ENCODE results near the gene EIF5B.

The EIF5B gene

GRCh38 chr2:99395589-99396130 lies 58.5 kb downstream of the EIF5B start:
- Histone ChIP-seq H2BK12ac (ENCODE audit: low read length in 2 of 2) (no peak overlapping the region), H3K4me3 (ENCODE audit: insufficient read depth in 1 of 2, low read depth in 1 of 2, low read length in 2 of 2) (no peak overlapping the region), H3K9ac (ENCODE audit: low read length) (no peak overlapping the region), H2BK120ac (ENCODE audit: low read depth, low read length) (no peak overlapping the region), H3K14ac (ENCODE audit: low read length in 2 of 2) (no peak overlapping the region), H2BK5ac (ENCODE audit: low read depth, low read length, poor library complexity, severe bottlenecking) (no peak overlapping the region), H3K4me1 (ENCODE audit: control insufficient read depth, insufficient read depth, low read depth, low read length) (no peaks in the 10 kb centered on the region), H3K9me3 (ENCODE audit: control insufficient read depth, low read length) (no peaks in the 10 kb centered on the region), H2AFZ (ENCODE audit: low read depth, low read length) (no peak overlapping the region), H3K27ac (ENCODE audit: low read length, poor library complexity, severe bottlenecking) (no peak overlapping the region), H3K4ac (ENCODE audit: low read depth in 1 of 2, low read length in 2 of 2) (no peak overlapping the region), H4K91ac (ENCODE audit: low read length) (no peak overlapping the region), H2AK5ac (ENCODE audit: low read length, severe bottlenecking) (no peak overlapping the region), H3K79me1 (replicated peaks; ENCODE audit: low read length, poor library complexity, severe bottlenecking) (peaks cover 14% of the 10 kb centered on the region), H2BK15ac (ENCODE audit: low read depth, poor library complexity, severe bottlenecking) (no peak overlapping the region), H3K36me3 (ENCODE audit: control insufficient read depth in 1 of 2, insufficient read depth in 2 of 2, low read depth in 1 of 2, low read length in 2 of 2) (peaks cover 31 to 94% of the 10 kb centered on the region in 2 experiments), H3K27me3 (ENCODE audit: control insufficient read depth in 1 of 2, insufficient read depth in 1 of 2, low read length in 2 of 2) (no peaks in the 10 kb centered on the region), H3K18ac (ENCODE audit: low read depth in 1 of 2, low read length in 2 of 2) (no peak overlapping the region), H4K8ac (ENCODE audit: low read length) (no peak overlapping the region), H3K23ac (ENCODE audit: low read length in 2 of 2) (no peak overlapping the region), H3K4me2 (ENCODE audit: low read length, poor library complexity, severe bottlenecking) (no peak overlapping the region)
- DNase-seq, result no peak
- 90% methylated on average over 3 of the region's 3 CpGs for WGBS

- Histone ChIP-seq H3K18ac (ENCODE audit: low read depth in 1 of 2, low read length in 2 of 2) (no peak overlapping the region), H3K9me3 (ENCODE audit: control insufficient read depth, low read length) (no peaks in the 10 kb centered on the region)
Observed at GRCh38 chr2:99397266-99397920, 60.2 kb downstream of the EIF5B start.

GRCh38 chr2:99398303-99398702 lies 61.1 kb downstream of the EIF5B start:
- no peak overlapping the region for H3K14ac ChIP-seq (ENCODE audit: low read length in 2 of 2)
- no peak overlapping the region for H2BK120ac ChIP-seq (ENCODE audit: low read depth, low read length)
- H2AFZ ChIP-seq (ENCODE audit: low read depth, low read length), result no peak overlapping the region
- H3K4me1 ChIP-seq (ENCODE audit: control insufficient read depth, insufficient read depth, low read depth, low read length), result no peaks in the 10 kb centered on the region
- no peak overlapping the region for H3K27ac ChIP-seq (ENCODE audit: low read length, poor library complexity, severe bottlenecking)
- H3K9me3 ChIP-seq (ENCODE audit: control insufficient read depth, low read length), result no peaks in the 10 kb centered on the region
- H3K4ac ChIP-seq (ENCODE audit: low read depth in 1 of 2, low read length in 2 of 2), result no peak overlapping the region
- no peak overlapping the region for H3K9ac ChIP-seq (ENCODE audit: low read length)
- H3K27me3 ChIP-seq (ENCODE audit: control insufficient read depth in 1 of 2, insufficient read depth in 1 of 2, low read length in 2 of 2), result no peaks in the 10 kb centered on the region
- H2BK12ac ChIP-seq (ENCODE audit: low read length in 2 of 2), result no peak overlapping the region
- no peak overlapping the region for H2BK15ac ChIP-seq (ENCODE audit: low read depth, poor library complexity, severe bottlenecking)
- H4K8ac ChIP-seq (ENCODE audit: low read length), result no peak overlapping the region
- H3K23ac ChIP-seq (ENCODE audit: low read length in 2 of 2), result no peak overlapping the region
- H3K79me1 ChIP-seq (replicated peaks; ENCODE audit: low read length, poor library complexity, severe bottlenecking), result peaks cover 14% of the 10 kb centered on the region
- H3K18ac ChIP-seq (ENCODE audit: low read depth in 1 of 2, low read length in 2 of 2), result no peak overlapping the region
- H2AK5ac ChIP-seq (ENCODE audit: low read length, severe bottlenecking), result no peak overlapping the region
- no peak overlapping the region for H3K4me3 ChIP-seq (ENCODE audit: insufficient read depth in 1 of 2, low read depth in 1 of 2, low read length in 2 of 2)
- no peak overlapping the region for H3K4me2 ChIP-seq (ENCODE audit: low read length, poor library complexity, severe bottlenecking)
- H2BK5ac ChIP-seq (ENCODE audit: low read depth, low read length, poor library complexity, severe bottlenecking), result no peak overlapping the region
- DNase-seq, result no peak
- peaks cover 37 to 97% of the 10 kb centered on the region in 2 experiments for H3K36me3 ChIP-seq (ENCODE audit: control insufficient read depth in 1 of 2, insufficient read depth in 2 of 2, low read depth in 1 of 2, low read length in 2 of 2)
- H4K91ac ChIP-seq (ENCODE audit: low read length), result no peak overlapping the region
- 97% methylated on average over 2 of the region's 5 CpGs for WGBS

More at GRCh38 chr2:99397266-99397920, 60.2 kb downstream of the EIF5B start:
- Histone ChIP-seq H3K14ac (ENCODE audit: low read length in 2 of 2) (no peak overlapping the region), H3K4me2 (ENCODE audit: low read length, poor library complexity, severe bottlenecking) (no peak overlapping the region), H3K36me3 (ENCODE audit: control insufficient read depth in 1 of 2, insufficient read depth in 2 of 2, low read depth in 1 of 2, low read length in 2 of 2) (peaks cover 34 to 95% of the 10 kb centered on the region in 2 experiments), H2BK5ac (ENCODE audit: low read depth, low read length, poor library complexity, severe bottlenecking) (no peak overlapping the region), H2AFZ (ENCODE audit: low read depth, low read length) (no peak overlapping the region), H2BK120ac (ENCODE audit: low read depth, low read length) (no peak overlapping the region), H3K23ac (ENCODE audit: low read length in 2 of 2) (no peak overlapping the region), H3K27ac (ENCODE audit: low read length, poor library complexity, severe bottlenecking) (no peak overlapping the region), H3K4ac (ENCODE audit: low read depth in 1 of 2, low read length in 2 of 2) (no peak overlapping the region), H3K4me1 (ENCODE audit: control insufficient read depth, insufficient read depth, low read depth, low read length) (no peaks in the 10 kb centered on the region), H2AK5ac (ENCODE audit: low read length, severe bottlenecking) (no peak overlapping the region), H3K27me3 (ENCODE audit: control insufficient read depth in 1 of 2, insufficient read depth in 1 of 2, low read length in 2 of 2) (no peaks in the 10 kb centered on the region), H3K4me3 (ENCODE audit: insufficient read depth in 1 of 2, low read depth in 1 of 2, low read length in 2 of 2) (no peak overlapping the region), H3K9ac (ENCODE audit: low read length) (no peak overlapping the region), H2BK15ac (ENCODE audit: low read depth, poor library complexity, severe bottlenecking) (no peak overlapping the region), H4K91ac (ENCODE audit: low read length) (no peak overlapping the region), H4K8ac (ENCODE audit: low read length) (no peak overlapping the region), H2BK12ac (ENCODE audit: low read length in 2 of 2) (no peak overlapping the region), H3K79me1 (replicated peaks; ENCODE audit: low read length, poor library complexity, severe bottlenecking) (peaks cover 12% of the 10 kb centered on the region)
- WGBS, result 98% methylated on average over 3 of the region's 3 CpGs
- no peak for DNase-seq

GRCh38 chr2:99399063-99399462 lies 61.9 kb downstream of the EIF5B start:
- Histone ChIP-seq H3K36me3 (ENCODE audit: control insufficient read depth in 1 of 2, insufficient read depth in 2 of 2, low read depth in 1 of 2, low read length in 2 of 2) (peaks cover 41 to 97% of the 10 kb centered on the region in 2 experiments), H4K91ac (ENCODE audit: low read length) (no peak overlapping the region), H3K18ac (ENCODE audit: low read depth in 1 of 2, low read length in 2 of 2) (no peak overlapping the region), H2BK120ac (ENCODE audit: low read depth, low read length) (no peak overlapping the region), H3K23ac (ENCODE audit: low read length in 2 of 2) (no peak overlapping the region), H2BK12ac (ENCODE audit: low read length in 2 of 2) (no peak overlapping the region), H3K4me1 (ENCODE audit: control insufficient read depth, insufficient read depth, low read depth, low read length) (peaks cover 3% of the 10 kb centered on the region), H3K4me2 (ENCODE audit: low read length, poor library complexity, severe bottlenecking) (no peak overlapping the region), H3K79me1 (replicated peaks; ENCODE audit: low read length, poor library complexity, severe bottlenecking) (peaks cover 14% of the 10 kb centered on the region), H2AK5ac (ENCODE audit: low read length, severe bottlenecking) (no peak overlapping the region), H3K14ac (ENCODE audit: low read length in 2 of 2) (no peak overlapping the region), H3K27me3 (ENCODE audit: control insufficient read depth in 1 of 2, insufficient read depth in 1 of 2, low read length in 2 of 2) (no peaks in the 10 kb centered on the region), H3K4ac (ENCODE audit: low read depth in 1 of 2, low read length in 2 of 2) (no peak overlapping the region), H3K27ac (ENCODE audit: low read length, poor library complexity, severe bottlenecking) (no peak overlapping the region), H3K4me3 (ENCODE audit: insufficient read depth in 1 of 2, low read depth in 1 of 2, low read length in 2 of 2) (no peak overlapping the region), H2BK5ac (ENCODE audit: low read depth, low read length, poor library complexity, severe bottlenecking) (no peak overlapping the region), H3K9ac (ENCODE audit: low read length) (no peak overlapping the region), H2AFZ (ENCODE audit: low read depth, low read length) (no peak overlapping the region), H3K9me3 (ENCODE audit: control insufficient read depth, low read length) (no peaks in the 10 kb centered on the region), H2BK15ac (ENCODE audit: low read depth, poor library complexity, severe bottlenecking) (no peak overlapping the region), H4K8ac (ENCODE audit: low read length) (no peak overlapping the region)
- DNase-seq, result no peak
- WGBS, result 95% methylated on average over 5 of the region's 5 CpGs
